ENCODE data around the gene OSBPL9. TPM values are rescaled to one million over a fixed set of nuclear protein-coding genes. Genes with fewer than 3 reads are reported as not detected.
A peak's percentile ranks its signal among the peaks of the same experiment; 100 is the strongest.

OSBPL9 gene
- polyA plus RNA-seq, 12 donors = 37.7 to 88.9 (median 63.5) TPM; not detected in 1

DNA sequence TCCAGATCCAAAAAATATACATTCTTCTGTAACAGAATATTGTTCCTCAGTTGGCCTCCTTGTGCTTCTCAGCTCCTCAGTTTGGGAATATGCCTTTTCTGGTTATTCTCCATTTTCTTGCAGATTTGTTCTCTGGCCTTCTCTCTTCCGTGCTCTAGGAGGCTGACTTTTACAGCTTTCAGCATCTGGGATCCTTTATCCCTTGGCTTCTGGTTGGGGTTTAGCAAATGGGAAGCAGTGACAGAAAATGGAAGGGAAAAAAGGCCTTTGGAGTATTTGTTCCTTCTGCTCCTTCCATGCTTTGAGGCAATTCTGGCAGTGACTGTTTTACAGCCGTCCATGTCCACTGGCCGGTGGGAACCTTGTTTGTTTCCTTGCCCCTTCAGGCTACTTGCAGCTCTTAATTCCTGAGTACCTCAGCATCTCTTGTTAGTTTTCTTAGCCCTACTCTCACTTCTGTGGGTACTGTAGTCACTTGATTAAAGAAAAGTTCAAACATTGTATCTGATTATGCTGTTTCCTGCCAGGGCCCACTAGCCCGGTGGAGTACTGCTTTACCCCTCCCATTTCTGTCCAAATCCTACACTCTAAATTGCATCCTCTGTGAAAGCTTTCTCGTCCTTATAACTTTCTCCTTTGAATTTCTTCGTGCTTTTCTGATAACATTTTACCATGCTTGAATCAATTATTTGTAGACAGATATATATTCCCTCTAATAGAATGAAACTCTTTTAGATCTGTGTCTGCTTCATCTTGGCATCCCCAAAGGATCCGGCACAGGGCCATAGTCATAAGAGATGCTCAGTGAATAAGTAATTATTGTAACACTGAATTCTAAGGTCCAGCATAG is 118.2 kb downstream of the OSBPL9 start:
- peak; percentile 14 for DNase-seq

DNA sequence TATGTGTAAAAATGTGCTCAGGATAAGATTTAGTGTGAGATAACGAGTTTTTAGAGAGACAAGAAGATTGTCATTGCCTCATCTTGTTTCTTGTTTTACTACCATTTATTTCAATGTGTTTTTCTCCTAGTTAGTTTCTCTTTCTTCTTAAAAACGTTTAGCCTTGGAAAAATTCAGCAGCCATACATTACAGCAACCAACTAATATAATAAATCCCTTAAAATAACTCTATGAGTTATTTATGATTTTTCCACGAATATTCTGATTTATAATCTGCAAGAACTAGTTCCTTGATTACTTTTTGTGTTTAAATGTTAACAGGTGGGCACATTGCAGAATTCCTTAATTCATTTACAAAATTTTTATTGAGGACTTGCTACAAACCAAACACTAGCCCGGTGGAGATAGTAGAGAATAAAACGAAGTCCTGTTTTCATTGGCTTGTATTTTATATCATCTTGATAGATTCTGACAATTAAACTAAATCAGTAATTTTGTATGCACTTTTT is 118.9 kb downstream of the OSBPL9 start:
- DNase-seq = no peak

DNA sequence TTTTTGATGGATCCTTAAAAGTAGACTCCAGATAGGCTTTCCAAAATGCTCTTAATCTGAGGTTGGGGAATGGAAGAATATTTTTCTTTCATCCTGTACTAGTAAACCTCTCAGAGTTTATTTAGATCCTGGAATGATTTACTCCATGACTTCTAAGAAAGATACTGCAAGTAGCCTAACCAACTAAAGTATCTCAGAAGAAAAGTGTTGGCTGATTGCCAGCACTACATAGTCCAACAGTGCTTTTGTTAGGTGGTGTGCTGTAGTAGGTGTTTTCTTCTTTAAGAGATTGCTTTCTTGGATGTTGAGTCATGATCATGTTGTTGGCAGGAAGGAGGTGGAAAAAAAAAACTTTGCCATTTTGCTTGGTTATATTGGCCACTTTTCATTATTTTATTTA is 119.8 kb downstream of the OSBPL9 start:
- peak; percentile 22 for DNase-seq

DNA sequence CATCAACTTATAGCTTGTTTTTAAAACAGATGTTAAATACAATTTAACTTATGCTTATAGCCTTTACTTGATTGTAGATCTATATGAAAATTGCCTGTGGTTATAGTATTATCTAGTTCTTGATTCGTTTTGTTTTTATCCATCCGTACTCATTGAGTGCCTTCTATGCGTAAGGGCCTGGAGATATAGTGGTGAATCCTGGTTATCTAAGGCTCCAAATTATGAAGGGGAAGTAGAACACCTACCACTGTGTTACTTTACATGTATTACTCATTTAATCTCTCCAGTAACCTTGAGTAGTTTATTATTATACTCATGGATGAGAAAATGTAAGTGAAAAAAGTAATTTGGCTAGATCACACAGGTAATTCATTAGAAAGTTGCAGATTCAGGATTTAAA is 121.8 kb downstream of the OSBPL9 start:
- DNase-seq = no peak

DNA sequence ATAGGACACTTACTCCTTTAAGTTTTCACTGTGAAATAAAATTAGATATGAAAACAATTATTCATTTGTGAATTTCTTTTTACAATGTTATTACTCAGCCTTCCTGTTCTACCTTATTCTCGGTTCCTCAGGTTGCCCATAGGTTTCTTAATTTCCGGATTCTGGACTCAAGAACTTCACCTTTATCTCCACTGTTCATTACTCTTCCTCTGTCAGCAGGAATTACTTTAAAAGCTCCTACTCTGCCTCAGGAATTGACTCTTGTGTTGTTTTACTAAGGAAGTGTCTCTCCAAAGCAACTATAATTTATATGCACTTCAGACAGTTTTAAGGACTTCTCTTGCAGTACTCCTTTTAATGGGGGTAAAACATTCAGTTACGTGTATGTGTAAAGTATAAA is 123.8 kb downstream of the OSBPL9 start:
- no peak for DNase-seq

DNA sequence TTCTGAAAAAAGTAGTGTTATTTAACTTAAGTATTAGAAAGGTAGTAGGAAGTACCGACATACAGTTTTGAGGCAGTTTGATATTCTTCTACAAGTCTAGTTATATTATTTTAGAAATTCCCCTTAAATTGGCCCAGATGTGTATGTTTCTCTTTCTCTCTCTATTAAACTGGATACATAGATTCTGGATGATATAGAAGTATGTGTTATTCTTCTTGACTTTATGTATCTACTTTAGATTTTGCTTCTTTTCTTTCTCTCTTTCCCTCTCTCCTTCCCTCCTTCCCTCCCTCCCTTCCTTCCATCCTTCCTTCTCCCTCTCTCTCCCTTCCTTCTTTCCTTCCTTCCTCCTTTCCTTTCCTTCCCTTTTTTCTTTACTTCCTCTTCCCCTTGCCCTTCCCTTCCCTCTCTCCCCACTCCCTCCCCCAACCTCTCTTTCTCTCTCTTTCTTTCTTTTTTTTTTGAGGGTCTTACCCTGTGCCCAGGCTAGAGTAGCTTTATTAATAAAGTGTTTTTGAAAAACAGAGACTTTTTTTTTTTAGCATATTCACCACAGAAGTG is 124.3 kb downstream of the OSBPL9 start:
- DNase-seq = no peak

DNA sequence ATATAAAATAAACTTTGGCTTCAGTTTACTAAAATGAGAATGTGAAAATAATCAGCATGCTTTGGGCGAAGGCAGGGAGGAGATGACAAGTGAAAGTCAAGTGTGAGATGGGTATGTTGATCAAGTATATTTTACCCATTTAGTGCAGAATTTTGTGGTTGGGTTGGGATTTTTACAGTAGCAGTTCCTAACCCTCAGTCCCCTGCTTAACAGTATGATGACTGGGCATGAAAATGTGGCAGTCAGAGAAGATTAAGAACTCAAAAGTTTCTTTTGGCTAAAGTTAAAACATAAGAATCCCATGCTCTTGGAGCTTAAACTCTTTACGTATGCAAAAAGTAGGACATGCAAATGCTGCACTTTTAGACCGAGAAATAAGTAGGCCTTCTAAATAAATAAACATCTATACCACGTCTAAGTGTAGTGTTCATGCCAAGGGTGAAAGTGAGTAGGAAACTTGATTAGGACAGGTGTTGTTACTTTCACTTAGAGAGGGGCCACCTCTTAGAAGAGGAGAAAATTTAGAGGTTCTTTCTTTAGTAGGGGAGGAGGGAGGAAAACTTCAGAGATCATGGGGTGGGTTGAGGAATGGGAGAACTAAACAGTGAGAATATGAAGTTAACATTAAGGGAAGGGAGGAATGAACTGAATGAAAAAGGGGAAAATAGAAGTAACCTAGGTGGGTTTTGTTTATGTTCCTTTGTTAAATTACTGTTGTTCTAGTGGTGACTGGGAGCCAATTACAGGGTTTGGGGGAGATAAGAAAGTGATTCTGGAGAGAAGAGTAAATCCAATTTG is 127.8 kb downstream of the OSBPL9 start:
- no peak for DNase-seq

DNA sequence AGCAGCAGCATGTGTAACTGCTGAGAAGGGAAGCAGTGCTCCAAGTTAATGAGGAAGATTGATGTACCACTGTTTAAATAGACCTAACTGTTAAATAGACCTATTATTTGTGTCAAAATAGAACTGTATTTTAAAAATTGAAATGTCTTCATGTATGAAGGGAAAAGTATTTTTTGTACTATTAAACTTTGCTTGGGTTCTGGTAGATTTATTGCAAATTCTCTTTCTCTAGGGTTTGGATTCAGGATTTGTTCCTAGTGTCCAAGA is 128.3 kb downstream of the OSBPL9 start:
- DNase-seq = no peak

DNA sequence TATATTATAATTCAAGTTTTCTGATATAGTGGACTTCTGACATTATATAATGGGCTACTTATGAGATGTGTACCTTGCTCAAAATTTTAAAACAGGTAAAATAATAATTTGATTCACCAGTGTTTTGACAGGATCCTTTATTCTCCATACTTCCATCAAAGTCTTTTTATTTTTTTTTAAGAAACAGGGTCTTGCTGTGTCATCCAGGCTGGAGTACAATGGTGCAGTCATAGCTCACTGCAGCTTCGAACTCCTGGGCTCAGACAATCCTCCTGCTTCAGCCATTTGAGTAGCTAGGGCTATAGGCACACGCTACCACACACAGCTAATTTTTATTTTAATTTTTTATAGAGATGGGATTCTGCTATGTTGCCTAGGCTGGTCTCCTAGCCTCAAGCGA is 132.3 kb downstream of the OSBPL9 start:
- DNase-seq = no peak

DNA sequence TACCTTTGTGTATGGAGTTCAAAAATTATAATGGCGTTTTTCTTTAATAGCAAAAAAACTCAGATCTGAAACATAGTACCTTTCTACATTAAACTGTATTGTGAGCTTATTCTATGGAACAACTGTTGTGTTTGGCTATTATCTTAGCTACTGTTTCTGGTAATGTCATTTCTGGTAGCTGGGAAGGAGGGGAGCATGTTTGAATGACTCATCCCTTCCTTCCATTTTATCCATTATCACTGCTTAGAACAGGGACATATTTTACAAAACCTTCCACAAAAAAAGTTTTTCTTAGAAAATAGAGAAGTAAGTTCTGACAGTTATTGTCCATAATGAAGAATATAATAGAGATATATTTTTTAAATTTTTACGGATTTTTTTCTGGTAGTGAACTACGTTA is 133.3 kb downstream of the OSBPL9 start:
- peak; percentile 15 for DNase-seq

DNA sequence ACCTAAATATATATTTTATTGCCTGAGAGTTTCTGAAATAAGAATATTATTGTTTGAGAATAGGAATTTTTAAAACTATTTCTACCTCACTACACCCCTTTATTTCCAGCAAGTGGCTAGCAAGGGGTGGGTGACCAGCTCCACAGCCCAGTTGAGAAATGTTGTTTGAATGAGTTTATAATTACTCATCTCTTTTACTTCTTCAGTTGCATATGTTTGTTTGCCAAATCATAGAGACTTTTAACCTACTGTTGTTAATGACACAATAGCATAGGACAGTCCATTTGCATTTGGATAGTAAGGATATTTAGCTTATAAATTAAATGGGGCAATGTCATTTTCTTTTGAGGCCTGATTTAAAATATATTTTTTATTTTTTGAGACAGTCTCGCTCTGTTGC is 133.8 kb downstream of the OSBPL9 start:
- DNase-seq = no peak

DNA sequence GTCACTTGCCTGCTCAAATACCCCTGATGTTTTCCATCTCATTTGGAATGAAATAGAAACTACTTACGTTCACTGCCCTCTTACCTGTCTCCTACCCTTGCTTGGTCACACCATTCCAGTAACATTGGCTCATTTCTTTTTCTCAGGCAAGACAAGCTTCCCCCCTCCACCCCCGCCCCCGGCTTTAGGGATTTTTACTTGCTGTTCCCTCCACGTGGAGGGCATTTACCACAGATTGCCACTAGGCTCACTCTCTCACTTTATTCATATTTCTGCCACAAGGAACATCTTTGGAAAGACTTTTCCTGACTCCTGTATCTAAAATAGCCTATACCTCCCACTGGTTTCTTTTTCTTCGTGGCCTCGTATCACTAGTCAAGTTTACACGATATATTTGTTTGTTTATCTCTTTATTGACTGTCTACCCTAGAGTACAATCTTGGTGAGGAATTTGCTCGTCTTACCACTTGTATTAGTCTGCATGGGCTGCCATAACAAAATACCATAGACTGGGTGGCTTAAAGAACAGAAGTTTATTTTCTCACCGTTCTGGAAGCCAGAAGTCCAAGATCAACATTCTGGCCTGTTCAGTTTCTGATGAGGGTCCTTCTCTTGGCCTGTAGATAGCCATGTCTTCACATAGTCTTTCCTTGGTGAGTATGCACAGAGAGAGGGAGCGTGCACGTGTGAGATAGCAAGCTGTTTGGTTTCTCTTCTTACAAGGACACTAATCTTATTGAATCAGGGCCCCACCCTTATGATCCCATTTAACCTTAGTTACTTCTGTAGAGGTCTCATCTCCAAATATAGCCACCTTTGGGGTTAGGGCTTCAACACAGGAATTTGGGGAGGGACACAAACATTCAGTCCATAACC is 135.4 kb downstream of the OSBPL9 start:
- DNase-seq = no peak

DNA sequence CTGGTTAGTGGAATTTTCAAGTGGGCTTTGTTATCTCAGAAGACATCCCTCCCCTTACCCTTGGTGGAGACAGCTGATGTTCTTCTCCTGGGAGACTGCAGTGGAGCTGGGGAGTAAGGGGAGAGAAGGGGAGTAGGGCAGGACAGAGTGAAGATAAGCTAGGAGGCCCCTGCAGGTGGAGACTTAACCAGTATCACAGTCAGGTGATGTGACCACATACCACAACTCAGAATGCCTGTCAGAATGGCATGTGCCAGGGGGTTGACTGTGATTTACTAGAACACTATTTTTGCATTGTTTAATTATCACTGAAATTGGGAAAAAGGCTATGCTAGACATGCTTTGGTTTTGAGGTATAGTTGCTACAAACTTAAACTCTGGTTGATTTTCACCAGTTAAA is 137.1 kb downstream of the OSBPL9 start:
- DNase-seq = no peak

DNA sequence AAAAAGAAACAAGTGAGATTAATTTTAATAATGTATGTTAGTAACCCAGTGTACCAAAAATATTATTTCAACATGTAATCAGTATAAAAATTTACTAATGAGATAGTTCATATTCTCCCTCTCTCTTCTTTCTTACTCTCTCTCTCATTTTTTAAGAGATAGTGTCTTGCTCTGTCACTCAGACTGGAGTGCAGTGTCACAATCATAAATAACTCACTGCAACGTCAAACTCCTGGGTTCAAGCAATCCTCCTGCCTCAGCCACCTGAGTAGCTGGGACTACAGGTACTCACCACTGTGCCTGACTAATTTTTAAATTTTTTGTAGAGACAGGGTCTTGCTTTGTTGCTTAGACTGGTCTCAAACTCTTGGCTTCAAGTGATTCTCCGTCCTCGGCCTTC is 137.8 kb downstream of the OSBPL9 start:
- no peak for DNase-seq

DNA sequence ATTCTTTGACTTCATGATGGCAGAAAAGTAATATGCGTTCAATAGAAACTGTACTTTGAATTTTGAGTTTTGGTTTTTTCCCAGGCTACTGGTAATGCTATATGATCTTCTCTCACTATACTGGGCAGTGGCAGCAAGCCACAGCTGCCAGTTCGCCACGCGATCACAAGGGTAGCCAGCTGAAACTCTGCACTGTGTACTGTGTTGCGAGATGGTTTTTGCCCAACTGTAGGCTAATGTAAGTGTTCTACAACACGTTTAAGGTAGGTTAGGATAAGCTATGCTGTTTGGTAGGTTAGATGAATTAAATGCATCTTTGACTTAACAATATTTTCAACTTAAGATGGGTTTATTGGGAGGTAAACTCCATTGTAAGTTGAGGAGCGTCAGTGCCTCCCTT is 138.5 kb downstream of the OSBPL9 start:
- DNase-seq = no peak

DNA sequence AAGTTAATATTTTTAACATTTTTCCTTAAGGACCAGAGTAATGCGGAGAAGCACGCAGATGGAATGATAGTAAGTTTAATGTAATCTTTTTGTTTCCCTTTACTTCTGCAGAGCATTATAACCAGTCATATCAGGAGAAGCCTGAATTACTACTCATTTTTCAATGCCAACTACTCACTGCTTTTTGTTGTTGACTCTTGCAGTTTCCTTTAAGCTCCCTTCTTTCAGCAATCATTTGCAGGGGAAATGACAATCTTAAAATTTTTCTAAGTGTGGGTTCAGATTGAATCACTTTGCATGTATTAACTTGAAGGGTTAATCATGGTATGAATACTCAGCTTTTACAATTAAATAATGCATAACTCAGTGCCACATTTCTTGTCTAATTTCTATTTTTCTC is 139.4 kb downstream of the OSBPL9 start:
- DNase-seq = no peak

DNA sequence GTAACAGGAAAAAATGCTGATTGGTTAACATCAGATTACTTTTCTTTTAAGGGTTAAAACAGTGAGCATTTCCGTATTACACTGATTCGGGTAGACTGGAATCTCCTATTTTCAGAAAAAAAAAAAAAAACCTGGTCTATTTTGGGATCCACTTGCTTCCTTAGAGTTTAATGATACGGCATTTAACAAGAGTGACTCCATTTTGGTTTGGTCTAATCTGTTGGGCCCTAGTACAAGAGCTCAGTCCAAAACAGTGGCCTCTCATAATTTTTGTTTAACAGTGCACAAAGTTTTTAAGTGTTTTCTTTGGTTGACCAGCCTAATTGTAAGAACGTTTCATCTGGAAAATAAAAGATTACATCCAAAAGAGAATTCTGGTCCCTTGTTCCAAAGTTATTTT is 141.4 kb downstream of the OSBPL9 start:
- no peak for DNase-seq

DNA sequence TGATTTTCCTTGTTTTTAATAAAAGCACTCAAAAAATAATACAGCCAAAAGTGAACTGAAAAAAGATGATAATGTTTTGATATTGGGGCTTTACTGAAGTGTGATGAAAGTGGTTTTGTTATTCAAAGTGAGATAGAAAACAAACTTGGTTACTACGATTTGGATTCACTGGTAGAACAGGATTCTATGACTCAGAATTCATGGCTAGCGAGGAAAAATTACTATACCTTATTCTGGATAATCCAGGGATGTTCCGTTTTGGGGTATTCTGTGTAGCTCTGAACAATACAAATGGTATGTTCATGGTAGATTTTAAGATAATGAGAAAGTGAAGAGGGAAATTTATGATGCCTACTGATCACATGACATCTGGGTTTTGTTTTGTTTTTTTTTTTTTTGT is 144.0 kb downstream of the OSBPL9 start:
- no peak for DNase-seq

DNA sequence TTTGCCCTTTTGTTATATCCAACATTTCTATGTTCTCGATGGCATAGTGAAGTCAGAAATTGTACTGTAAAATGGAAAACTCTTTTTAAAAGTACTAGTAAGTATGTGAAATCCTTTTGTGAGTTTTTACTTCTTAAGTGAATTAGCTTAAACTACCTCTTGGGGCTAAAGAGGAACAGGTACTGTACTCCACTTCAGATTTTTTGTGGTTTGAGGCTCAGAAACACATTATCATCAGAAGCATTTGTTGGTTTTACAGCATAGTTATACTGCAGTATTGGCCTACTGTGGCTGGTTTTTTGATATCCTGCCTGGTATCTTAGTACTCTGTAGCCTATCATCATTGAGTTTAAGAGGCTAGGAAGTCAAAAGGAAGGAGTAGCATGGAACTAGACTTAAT is 144.5 kb downstream of the OSBPL9 start:
- no peak for DNase-seq

DNA sequence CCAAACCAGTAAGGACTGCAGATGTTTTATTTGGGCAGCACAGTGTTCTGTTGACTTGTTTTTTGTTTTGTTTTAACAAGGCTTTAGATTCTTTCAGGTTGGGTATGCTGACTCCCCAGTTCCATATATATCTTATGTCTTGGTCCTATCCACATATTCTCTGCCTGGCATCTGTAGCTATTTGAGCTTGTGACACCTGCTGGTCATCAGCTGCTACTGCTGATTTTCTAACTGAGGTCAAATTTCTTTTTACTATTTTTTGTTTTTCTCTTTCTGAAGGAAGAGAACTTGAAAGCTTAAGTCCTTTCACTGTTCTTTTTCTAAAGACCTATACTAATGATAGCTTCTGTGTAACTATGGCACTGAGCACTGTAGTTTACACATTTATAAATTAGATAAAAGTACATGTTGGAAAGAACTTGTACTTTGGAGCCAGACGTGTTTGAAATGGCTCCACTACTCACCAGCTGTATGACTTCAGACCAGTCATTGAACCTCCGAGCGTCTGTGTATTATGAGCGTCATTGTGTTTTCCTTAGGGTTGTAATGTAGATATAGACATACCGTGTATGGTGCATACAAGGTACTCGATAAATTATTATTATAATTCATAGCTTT is 152.2 kb downstream of the OSBPL9 start:
- peak; percentile 49 for DNase-seq

DNA sequence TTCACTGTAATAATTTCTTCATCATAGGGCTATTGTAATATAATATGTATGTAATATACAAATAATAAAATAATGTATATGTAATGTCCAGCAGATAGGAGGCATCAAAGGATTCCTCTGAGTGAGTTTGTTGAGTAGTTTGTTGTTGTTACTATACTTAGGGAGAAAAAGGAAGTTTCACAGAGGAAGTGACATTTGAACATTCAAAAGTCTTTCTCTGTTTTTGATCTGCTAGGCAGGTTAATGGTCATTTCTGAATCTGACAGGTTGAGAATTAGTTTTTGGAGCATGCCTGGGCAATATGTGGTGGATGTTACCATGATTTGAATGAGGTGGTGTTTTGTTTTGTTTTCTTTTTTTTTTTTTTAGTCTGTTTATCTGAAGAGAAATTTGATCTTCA is 159.5 kb downstream of the OSBPL9 start:
- DNase-seq = no peak

DNA sequence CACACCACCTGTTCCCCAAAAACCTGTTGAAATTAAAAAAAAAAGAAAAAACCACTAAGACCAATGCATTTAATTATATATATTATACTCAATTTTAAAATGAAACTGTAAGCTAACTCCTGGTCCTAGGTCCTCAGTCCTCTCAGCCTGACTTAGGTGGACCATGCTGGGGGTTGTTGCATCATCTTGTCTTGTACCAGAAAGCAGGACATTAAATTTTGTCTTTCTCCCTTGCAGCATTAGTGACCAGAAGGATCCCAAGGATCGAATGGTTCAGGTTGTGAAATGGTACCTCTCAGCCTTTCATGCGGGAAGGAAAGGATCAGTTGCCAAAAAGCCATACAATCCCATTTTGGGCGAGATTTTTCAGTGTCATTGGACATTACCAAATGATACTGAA is 164.0 kb downstream of the OSBPL9 start:
- no peak for DNase-seq
